ENCODE results near the gene SLC25A10.

GRCh38 chr17:81734405-81735263 lies 22.6 kb downstream of the SLC25A10 start:
- TF ChIP-seq CTCF (IDR thresholded peaks at IDR 0.05): no peak
- TF ChIP-seq POLR2A (IDR thresholded peaks at IDR 0.05): no peak
